Choroid plexus epithelial cell (primary cell): ENCODE results near the gene TMEM181.

Experiments
- DNase-seq: peaks from one replicate; pipeline ENCODE4 v3.0.0-alpha.2; 2010; ENCODE audit warnings: low read depth
- H3K4me3 ChIP-seq: 2 replicates; pipeline ENCODE4 v1.5.1; 2011; ENCODE audit warnings: low read depth, mild to moderate bottlenecking, control low read depth, low read length, moderate library complexity
- TF ChIP-seq, protein P1 (sequence below): conservative IDR thresholded peaks from 2 replicates; pipeline ENCODE4 v1.5.1; 2011; ENCODE audit warnings: low read depth, mild to moderate bottlenecking, control low read depth, inconsistent platforms, low read length, moderate library complexity

TMEM181 gene

DNA sequence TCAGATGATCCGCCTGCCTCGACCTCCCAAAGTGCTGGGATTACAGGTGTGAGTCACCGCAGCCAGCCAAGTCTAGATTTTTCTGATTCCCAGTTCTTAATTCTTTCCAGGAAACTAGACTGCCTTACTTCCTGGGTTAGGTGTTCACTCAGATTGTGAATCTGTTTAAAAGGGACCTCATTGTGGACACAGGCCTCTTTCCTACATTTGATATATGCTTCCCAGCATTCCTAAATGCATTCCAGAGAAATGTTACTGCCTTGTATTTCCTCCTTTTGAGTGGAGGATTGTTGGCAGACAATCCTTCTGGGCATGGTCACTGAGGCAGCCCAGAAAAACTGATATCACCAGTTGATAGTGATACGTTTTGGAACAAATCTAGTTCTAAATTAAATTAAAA is 15.7 kb downstream of the TMEM181 start:
- no peak for DNase-seq
- H3K4me3 ChIP-seq: no peak overlapping the region
- TF ChIP-seq, protein P1, sequence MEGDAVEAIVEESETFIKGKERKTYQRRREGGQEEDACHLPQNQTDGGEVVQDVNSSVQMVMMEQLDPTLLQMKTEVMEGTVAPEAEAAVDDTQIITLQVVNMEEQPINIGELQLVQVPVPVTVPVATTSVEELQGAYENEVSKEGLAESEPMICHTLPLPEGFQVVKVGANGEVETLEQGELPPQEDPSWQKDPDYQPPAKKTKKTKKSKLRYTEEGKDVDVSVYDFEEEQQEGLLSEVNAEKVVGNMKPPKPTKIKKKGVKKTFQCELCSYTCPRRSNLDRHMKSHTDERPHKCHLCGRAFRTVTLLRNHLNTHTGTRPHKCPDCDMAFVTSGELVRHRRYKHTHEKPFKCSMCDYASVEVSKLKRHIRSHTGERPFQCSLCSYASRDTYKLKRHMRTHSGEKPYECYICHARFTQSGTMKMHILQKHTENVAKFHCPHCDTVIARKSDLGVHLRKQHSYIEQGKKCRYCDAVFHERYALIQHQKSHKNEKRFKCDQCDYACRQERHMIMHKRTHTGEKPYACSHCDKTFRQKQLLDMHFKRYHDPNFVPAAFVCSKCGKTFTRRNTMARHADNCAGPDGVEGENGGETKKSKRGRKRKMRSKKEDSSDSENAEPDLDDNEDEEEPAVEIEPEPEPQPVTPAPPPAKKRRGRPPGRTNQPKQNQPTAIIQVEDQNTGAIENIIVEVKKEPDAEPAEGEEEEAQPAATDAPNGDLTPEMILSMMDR: no peak

DNA sequence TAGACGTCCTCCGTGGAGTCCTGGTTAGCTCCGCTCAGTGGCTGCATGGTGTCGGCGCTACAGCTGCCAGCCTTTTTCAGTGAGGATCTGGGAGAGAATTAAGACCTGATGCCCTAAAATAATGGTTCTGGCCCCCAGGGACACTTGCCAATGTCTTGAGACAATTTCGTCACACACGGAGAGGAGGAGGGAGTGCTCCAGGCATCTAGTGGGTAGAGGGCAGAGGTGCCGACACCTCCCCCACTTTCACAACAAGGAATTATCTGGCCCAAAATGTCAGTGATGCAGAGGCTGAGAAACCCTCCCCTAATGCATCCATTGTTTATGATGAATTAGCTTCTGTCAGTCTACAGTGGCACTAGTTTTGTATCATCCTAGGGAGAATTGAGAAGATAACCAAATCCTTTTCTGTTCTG is 24.4 kb downstream of the TMEM181 start:
- H3K4me3 ChIP-seq: no peak overlapping the region
- TF ChIP-seq, protein P1: no peak
- no peak for DNase-seq

DNA sequence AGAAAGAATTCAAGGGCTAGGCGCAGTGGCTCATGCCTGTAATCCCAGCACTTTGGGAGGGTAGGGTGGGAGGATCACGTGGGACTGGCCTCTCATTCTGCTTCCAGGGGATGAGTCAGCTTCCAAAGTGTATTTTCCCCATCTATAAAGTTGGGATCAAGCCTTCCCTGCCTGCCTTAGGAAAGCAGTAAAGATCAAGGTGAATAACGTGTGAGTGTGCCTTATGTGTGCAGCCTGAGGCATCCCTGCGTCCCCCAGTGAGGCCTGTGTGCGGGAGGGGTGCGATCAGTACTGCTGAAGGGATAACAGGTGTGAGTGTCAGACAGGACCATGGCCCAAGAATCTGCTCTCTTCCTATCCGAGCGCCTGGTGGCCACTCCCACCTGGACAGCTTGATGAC is 26.8 kb downstream of the TMEM181 start:
- H3K4me3 ChIP-seq: no peak overlapping the region
- TF ChIP-seq, protein P1: no peak
- DNase-seq: no peak

DNA sequence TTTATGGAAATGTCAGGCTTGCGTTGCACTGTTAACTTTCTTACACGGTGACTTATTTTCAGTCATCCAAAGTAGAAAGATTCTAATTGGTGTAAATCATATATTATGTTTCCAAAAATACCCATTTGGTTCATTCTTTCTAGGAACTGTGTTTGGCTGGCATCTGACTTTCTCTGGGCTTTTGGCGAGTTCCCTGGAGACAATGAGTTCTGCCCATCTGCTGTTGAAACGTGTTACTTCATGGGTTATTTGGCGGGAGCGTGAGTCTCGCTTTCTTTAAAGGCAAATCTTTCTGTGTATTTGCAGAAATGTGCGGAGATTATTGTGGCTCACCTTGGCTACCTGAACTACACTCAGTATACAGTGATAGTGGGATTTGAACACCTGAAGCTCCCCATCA is 29.5 kb downstream of the TMEM181 start:
- no peak for DNase-seq
- TF ChIP-seq, protein P1: no peak

DNA sequence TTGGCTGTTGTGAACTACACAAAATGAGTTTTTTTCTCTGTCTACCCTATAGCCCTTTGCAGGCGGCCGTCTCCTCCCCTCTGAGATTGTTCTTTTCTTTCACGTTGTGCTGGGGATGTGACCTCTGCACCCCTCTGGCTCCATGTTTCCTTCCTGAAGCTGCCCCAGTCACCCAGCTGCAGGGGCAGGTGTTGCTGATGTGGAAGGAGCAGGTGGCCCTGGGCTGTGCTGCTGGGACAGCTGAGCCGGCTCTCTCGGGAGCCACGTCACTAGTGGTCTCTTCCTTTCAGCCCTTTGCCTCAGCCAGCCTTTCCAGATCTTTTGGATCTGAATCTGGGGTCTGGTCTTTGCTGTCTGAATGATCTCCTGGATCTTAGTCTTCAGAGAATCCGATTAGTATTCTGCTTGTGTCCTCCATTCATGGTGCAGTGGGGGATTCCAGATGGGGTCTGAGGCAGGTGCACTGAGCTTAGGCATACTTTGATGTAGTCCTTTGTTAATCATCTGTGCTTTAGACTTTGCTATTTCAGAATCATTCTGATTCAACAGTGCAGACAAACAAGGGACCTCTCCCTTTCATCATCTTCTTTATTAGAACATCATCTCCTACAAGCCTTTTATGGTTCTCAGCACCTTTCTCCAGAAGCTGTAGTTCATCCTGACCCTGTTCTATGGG is 31.4 kb downstream of the TMEM181 start:
- TF ChIP-seq, protein P1: no peak
- DNase-seq: no peak
- no peak overlapping the region for H3K4me3 ChIP-seq

More for the DNA sequence above, 29.5 kb downstream of the TMEM181 start:
- H3K4me3 ChIP-seq: no peak overlapping the region

DNA sequence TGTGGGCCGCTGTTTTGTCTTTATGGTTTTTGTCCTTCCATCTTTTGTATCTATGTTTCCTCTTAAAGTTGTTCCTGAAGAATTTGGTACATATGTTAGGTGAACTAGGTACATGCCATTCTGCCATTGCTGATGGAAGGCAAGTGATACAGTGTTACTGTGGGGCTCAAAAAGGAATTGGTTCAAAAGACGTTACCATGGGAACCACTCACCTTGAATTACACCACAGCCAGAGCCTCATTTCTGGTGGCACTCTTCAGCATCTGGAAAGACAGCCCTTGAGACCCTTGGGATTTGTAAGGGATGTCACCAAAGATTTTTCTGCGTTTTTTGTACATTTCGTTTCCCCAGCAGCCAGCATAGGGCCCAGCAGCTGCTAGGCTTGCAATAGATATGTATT is 31.9 kb downstream of the TMEM181 start:
- DNase-seq: no peak
- no peak overlapping the region for H3K4me3 ChIP-seq
- TF ChIP-seq, protein P1: no peak

DNA sequence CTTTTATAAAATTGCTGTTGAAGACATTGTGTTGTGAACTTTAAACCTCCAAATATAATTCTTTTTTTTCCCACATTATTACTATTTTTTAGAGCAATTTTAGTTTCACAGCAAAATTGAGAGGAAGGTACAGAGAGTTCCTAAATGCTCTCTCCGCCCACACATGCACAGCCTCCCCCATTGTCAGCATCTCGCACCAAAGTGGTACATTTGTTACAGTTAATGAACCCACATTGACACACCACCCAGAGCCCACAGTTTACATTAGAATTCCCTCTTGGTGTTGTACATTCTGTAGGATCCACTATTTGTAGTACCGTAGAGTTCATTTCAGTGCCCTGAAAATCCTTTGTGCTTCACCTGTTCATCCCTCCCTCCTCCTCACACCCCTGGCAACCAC is 33.8 kb downstream of the TMEM181 start:
- no peak overlapping the region for H3K4me3 ChIP-seq
- TF ChIP-seq, protein P1: no peak
- no peak for DNase-seq
